ENCODE results near the gene SLC16A4.
"Not testable (repeated sequence)": the region's sequence is repeated elsewhere in the genome, so short reads cannot be mapped to it uniquely, and the experiment has no call there.

Gene SLC16A4

DNA sequence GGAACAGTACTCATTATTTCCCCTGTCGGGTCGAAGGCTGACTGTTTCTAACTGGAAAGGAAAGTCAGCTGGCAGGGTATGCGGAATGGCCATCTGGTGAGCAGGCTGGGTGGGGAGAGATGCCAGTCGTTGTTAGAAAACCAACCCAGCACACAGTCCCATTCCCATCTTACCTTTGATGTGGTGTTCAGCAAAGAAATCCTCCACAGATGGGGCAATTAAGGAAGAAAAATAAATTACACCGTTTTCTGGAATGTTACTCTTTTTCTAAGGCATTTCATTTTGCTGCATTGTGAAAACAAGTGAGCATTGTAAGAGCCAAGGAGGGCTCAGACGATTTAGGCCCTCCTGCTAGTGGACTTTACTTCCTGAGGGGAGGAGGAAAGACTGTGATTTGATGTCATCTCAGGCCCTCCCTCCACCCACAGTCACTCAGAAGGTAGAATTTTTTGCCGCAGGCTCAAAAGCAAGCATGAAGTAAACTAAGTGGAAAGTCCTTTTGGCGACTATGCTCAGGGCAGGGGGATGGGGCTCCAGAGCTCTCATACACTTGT is at the start of gene SLC16A4:
SLC16A4 (minus strand) TSS at position 335 of the 554 bp plus-strand sequence. CDS start 1,703 bp downstream, outside the sequence.
- DNase-seq: no peak

- not testable (repeated sequence) for DNase-seq
Observed at GRCh38 chr1:110439873-110440272, 49.0 kb upstream of the SLC16A4 start.

DNA sequence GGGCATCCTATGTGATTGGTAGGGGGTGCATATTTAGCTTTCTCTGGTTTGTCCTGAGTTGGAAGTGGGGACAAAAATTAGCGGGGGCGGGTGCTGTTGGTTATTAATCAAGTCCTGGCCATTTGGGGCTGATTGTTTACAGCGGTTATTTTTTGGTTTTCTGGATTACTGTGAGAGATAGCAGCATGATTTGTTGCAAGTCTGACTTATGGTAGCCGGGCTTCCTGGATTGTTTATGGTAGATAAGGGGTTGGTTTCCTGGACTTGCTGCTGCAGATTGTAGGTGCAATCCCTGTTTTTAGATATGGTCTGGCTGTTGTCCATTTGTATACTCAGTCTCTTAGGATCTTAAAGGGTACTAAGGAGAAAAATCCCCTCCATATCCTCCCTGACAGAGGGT is 48.1 kb upstream of the SLC16A4 start:
- DNase-seq: no peak

- not testable (repeated sequence) for DNase-seq
Observed at GRCh38 chr1:110437645-110438299, 46.9 kb upstream of the SLC16A4 start.

DNA sequence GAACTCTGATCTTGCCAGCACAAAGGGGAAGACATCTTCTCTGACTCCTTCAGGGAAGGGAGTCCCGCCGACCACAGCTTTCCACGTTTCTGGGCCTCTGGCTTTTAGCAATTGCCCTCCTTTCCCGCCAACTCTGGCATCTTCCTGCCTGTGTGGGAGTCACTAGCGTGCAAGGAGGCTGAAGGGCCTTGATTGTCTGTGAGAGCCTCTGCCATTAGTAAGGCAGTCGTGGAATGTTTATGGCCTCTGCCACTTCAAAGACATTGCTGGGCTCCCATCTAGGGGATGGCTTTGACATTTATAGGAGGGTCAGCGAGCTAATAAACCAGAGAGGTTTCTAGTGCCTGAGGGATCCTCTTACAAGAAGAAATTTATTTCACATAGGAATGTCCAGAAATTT is 45.8 kb upstream of the SLC16A4 start:
- no peak for DNase-seq

DNA sequence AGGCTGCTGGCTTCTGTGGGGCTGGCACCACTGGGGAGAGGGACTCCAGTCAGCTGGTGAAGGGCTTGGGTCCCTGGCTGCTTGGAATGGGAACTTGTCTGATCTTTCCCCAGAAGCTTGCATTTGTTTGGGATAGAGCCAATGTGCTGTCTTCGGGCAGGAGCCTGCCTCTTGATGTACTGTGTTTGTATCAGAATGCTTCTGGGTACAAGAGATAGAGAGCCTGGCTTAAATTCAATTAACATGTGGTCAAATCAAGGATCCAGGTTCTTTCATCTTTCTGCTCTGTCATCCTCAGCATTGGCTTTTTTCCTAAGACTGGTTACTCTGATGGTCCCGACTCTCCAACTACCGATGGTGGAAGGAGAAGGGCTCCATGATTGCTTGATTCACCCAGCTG is 44.1 kb upstream of the SLC16A4 start:
- DNase-seq: no peak

DNA sequence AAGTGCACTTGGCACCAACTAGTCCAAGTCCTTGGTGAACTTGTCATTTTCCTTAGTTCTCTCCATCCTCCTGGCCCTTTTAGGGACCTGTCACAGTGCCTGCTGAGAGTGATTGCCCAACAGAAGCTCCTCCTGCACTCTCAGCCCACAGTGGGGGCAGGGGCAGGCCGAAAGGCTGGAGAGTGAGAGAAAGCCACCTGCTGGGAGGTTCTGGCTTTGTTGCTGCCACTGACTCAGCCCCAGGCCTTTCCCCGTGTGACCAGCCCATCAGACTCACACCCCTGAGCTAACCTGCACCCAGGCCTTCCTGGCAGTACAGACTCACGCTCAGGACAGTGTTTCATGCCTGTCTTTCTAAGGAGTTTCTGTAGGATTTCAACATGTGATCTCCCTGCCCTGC is 43.0 kb upstream of the SLC16A4 start:
- no peak for DNase-seq

DNA sequence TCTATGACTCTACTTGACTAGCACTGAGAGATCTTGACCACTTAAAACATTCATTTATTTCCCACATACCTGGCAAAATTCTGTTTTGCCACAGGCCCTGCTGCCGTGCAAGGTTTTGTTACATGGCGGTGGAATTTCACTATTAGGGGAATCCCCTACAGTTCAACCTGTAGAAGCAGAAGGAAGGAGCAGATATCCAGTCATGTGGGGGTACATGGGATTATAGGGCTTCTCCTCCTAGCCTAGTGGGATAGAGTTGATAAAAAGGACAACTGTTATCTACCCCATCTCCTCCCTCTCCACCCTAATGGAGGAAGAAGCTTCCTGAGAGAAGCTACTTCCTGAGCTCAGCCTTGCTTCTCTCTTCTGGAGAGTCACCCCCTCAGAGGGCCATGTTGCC is 42.4 kb upstream of the SLC16A4 start:
- DNase-seq: no peak

DNA sequence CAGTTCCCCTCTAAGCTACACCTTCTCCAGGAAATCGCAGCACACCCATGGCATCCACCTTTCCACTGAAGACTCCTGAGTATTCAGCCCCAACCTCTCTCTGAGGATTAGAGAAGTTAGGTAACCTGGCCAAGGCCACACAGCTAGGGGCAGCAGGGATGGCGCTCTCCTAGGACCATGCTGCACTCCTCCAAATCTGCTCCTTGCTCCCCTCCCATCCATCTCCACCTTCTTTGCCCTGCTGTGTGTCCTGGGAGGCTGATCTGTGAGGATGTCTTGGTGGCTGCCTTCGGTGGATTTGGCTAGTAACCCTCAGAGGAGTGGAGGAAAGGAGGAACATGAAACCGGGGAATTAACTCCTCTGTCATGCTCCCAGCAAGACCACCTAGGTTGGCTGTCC is 40.1 kb upstream of the SLC16A4 start:
- no peak for DNase-seq

DNA sequence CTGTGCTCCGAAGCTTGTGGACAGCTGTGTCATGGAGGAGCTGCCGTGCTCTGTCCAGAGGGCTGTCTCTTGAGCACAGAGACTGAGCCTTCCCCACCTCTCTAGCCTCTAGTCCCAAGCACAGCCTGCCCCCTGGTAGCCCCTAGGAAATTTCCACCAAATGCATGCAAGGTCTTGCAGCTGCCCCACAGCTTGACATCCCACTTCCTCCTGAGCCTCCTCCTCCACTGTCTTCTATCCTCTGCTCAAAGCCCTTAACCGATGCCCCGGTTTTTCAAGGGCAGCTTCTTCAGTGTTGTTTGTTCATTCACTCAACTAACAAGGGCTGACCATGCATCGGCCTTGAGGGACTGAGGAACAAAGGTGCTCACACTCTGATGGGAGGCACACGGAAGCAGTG is 39.5 kb upstream of the SLC16A4 start:
- no peak for DNase-seq

- no peak for DNase-seq
Observed at GRCh38 chr1:110428946-110429345, 38.1 kb upstream of the SLC16A4 start.

DNA sequence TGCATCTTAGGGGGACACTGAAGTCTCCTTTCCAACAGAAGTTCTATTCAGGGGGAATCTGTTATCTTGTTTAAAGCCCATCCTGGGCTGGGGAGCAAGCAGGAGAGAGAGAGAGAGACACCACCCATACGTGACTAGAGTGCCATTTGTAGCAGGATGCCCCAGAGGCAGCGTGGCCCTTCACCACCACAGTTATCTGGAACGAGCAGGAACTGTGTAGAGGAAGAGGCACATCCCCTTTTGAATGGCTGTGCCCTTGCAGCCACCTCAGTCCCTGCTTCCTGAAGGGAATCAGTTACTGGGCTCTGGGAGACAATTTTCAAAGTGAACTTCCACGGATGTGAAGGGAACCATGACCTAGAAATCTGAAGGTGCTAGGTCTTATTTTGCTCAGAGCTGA is 36.0 kb upstream of the SLC16A4 start:
- no peak for DNase-seq

GRCh38 chr1:110425612-110426152 is 34.9 kb upstream of the SLC16A4 start:
- no peak for DNase-seq

DNA sequence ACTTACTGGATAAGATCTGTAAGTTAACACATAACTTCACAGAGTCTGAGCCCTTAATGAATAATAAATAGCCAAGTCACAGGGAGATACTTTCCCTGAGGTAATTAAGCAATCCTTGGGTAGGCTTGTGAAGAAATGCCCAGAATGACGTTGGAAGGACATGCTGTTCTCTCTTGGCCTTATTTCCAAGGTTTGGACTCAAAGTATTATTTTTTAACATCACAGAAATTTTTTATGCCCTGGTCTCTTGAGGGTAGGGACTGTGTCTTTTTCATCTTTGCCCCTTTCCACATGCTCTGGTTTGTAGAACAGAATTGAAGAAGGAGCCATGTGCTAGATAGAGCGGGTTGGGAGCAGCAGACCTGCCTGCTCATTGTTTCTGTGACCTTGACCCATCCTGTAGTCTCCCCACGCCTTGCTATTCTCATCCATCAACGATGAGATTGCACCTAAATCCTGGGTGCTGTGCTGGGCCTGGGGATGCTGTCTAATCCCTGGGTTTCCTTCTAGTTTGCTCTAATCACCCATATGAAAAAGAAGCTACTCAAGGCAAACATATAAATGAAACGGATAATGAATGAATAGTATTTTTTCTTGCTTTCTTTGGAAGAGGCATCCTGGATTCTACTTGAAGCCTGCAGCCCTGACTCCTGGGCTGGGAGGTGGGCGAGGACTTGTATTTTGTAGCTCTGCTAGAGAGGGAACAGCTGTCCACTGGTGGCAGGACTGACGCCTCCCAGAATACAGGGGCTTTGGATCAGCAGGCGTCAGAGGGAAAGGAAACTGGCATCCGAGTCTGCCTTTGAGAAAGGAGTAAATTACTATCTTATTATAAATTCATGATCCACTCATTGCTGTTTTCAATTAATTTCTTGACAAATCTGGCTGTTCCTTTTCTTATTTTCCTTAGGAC is 34.1 kb upstream of the SLC16A4 start:
- no peak for DNase-seq

- peak; percentile 19 for DNase-seq
Observed at GRCh38 chr1:110420874-110421793, 30.3 kb upstream of the SLC16A4 start.

DNA sequence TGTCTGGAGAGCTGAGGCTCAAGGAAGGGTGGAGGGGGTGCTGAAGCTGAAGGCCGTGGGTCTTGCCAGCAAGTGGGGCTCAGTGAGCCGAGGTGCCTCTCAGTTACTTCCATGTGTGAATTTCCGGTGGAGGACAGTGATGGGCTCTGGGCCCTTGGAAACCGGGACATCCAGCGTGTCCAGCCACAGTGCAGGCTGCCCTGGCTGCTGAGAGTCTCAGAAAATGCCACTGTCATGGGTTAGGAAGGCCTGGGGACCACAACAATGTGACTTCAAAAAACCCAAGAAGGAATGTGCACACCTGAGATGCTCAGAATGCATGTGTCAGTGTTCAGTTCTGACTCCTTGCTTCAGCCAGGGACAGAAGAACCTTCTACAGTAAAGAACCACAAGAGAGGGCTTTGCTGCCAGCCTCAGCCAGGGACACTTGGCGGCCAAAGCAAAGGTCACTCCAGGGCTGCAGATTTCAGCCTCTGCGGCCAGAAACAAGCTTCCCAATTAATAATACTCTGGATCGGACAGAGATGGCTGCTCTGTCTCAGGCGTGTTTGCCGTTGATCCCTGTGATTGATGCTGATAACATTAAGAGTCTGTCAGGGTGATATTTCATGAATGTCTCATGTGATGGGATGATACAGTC is 29.3 kb upstream of the SLC16A4 start:
- no peak for DNase-seq

- DNase-seq: no peak
Observed at GRCh38 chr1:110418729-110419128, 27.9 kb upstream of the SLC16A4 start.

DNA sequence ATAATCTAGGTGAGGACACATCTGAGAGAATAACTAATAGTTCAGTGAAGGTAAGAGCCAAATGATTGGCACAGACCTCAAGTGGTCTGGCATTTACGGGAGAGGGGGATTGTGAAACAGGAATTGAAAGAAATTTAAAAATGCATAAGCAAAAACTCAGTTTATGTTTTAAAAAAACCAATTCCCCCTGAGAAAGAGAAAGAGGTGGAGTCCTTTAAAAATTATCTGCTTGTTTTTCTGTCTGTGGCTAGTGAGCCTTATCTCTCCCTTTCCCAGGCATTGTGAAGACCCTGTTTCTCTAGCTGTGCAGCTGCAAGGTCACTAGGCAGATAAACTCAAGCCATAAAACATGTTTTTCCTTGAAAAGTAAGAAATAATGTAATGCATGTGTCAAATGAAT is 22.2 kb upstream of the SLC16A4 start:
- not testable (repeated sequence) for DNase-seq

DNA sequence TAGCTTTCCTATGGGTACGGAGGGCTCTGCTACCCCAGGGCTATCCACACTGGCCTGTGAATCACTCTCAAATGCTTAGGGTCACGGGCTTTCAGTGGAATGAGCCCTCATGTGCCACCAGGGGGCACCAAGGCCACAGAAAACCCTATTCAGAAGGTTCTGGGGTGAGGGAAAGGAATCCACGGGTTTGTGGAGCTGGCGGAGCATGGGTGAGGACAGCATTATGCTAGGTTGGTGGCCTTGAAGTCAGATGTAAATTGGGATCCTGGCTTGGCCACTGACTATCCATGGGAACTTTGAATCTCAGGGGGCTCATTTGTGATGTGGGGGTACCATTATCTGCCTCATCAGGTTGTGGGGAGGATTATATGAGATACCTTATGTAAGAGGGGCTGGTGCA is 21.8 kb upstream of the SLC16A4 start:
- DNase-seq: peak; percentile 71

DNA sequence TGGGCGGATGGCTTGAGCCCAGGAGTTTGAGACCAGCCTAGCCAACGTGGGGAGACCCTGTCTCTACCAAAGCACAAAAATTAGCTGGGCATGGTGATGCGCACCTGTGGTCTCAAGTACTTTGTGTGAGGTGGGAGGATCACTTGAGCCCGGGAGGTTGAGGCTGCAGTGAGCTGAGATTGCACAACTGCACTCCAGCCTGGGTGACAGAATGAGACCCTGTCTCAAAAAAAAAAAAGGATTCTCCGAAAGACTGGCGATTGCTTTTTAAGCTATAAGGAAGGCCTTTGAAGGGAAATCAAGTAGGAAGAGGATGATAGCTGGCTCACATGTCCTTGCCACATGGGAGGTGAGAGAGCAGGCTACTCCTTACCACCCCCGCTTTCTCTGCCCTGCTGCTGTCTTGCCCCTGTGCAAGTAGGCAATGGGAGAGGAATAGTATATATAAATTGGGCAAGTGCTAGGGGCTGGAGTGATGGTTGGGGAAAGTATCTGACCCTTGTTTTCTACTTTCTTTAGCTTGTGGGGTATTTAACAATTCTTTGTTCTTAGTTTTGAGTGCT is 20.4 kb upstream of the SLC16A4 start:
- no peak for DNase-seq

DNA sequence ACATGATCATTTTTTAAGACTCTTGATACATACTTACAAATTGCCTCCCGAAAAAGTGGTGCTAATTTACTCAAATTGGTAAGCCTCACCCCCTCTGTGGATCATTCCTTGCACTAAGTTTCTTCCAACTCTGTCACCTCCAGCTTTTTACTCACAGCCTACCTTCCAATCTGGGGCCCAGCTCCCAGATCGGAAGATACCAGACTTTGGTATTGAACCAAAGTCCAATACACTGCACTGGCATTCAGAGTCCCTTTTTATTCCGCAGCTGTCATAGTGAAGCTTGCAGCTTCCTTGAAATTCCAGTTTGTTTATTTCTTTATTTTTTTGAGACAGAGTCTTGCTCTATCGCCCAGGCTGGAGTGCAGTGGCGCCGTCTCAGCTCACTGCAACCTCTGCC is 18.5 kb upstream of the SLC16A4 start:
- no peak for DNase-seq

DNA sequence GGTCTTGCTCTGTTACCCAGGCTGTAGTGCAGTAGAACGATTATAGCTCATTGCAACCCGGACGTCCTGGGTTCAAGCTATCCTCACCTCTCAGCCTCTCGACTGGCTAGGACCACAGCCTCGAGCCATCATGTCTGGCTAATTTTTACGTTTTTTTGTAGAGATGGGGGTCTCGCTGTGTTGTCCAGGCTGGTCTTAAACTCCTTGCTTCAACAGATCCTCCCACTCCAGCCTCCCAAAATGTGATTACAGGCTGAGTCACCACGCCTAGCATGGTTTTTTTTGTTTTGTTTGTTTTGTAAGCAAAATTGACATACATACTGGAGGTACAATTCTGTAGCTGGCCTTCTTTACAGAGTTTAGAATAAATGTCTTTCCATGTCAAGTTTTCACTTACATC is 17.7 kb upstream of the SLC16A4 start:
- DNase-seq: no peak
